Upper lobe of left lung (tissue), 4 donors: ENCODE measurements around the gene MORN1.

Source experiments
- CTCF ChIP-seq, 6 experiments: fragments of 450-650 bp in 4 of 6; fragments of 200-600 bp in 2 of 6; sonication (generic) in 2 of 6; IDR thresholded peaks; one replicate each; pipeline ENCODE4 v1.5.1; 2016 to 2019; ENCODE audit warnings: antibody characterized with exemption in 6 of 6
- EP300 ChIP-seq, 4 donors: sonication (generic); formaldehyde crosslinking; IDR thresholded peaks; one replicate each; pipeline ENCODE4 v1.5.1; 2017; ENCODE audit warnings: antibody characterized with exemption in 4 of 4, control low read depth in 2 of 4
- POLR2A ChIP-seq, 4 donors: fragments of 450-650 bp; IDR thresholded peaks; one replicate each; pipeline ENCODE4 v1.5.1; 2016 to 2017; ENCODE audit warnings: antibody characterized with exemption in 4 of 4, mild to moderate bottlenecking in 2 of 4
- POLR2AphosphoS5 ChIP-seq, 2 donors: sonication (generic); formaldehyde crosslinking; IDR thresholded peaks; one replicate each; pipeline ENCODE4 v1.5.1; 2017; ENCODE audit warnings: antibody characterized with exemption in 2 of 2

DNA sequence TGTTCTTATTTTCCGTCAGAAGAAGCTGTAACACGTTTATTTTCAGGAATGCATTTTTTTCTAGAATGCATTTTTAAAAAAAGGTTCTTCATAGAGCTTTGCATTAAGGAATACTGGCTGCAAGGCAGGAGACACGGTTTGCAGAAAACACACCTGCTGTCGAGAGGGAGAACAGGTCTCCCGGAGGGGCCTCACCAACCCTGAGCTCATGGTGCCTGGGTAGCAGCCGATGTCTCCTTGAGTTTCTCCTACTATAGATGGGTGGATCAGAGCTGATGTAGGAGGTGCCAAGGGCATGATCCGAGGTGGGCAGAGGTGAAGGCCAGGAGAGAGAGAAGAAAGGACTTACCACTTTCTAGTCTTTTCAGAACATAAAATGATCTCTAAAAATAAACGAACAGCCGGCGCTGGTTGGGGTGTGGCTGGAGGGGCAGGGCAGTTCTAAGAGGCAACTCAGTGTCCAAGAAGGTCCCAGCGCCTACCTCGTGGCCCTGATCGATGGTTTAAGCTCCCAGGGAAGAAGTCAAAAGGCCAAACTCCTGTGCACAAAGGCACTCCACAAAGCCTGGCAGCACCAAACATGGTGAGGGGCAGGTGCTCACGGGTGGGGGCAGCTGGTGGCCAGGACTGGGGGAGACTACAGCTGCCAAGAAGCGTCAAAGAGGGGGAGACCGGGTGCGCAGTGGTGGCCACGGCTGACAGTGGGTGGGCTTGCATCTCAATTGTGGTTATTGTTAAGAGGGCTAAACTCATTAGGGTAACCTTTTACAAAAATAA, 12.2 kb downstream of the MORN1 start:
- TF ChIP-seq CTCF (IDR thresholded peaks at IDR 0.05), result no peak
- no peak for TF ChIP-seq POLR2A (IDR thresholded peaks at IDR 0.05)
- no peak for TF ChIP-seq EP300 (IDR thresholded peaks at IDR 0.05)
- no peak for TF ChIP-seq POLR2AphosphoS5 (IDR thresholded peaks at IDR 0.05)
